ENCODE results near the gene GALNT7. TPM values are rescaled to one million over a fixed set of nuclear protein-coding genes. Genes with fewer than 3 reads are reported as not detected.

GALNT7 gene
- total and polyA plus RNA-seq, 8 donors: 10.7 to 94.5 (median 37.9) TPM

DNA sequence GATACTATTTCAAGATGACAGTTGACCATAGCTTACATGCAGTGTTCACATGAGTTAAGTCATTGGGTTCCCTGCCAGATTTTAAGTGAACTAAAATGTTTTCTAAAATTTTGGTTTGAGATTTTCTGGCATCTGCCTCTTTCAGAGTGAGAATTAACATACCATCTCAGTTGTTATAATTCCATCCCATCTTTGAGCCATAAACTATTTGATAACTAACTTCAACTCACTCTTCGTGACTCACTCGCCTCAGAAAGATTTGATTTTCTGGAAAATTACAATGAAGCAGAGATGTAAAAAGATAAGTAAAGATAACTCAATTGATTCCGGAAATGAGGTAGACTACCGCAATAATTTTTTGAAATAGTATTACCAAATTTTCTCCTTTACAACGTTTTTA is 103.7 kb downstream of the GALNT7 start:
- 82 to 89% (median 84%) methylated on average over 5 of the region's 5 CpGs for WGBS, 5 donors
- intact Hi-C loops (cut with DNase I; ENCODE audit: low total_unique reads): no loop called here

DNA sequence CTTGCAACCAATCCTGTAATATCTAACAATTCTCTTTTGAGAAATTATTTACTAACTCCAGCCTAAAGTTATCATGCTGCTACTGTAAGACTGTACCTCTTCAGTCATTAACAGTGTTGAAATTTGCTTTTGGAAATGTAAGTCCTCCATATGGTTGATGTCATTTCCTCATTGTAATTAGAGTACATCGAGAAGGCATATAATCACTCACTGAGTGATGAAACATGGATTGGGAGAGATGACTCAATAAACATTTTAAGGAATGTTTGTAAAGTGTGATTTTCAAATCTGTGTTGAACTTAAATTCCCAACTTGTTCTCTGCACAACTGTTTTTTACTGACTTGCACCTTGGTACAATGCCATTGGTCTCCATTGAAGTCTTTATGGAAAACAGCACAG is 104.4 kb downstream of the GALNT7 start:
- Histone ChIP-seq H3K4me1 (peaks cover 9 to 38% (median 22%) of the 10 kb centered on the region in 4 donors), H3K27ac (no peak overlapping the region), H3K9me3 (peaks cover 0 to 3% (median 0%) of the 10 kb centered on the region in 4 donors), H3K4me3 (no peak overlapping the region), H3K27me3 (no peaks in the 10 kb centered on the region), H3K36me3 (peaks cover 0 to 8% (median 2%) of the 10 kb centered on the region in 4 donors)
- no peak for DNase-seq
- WGBS, 5 donors: 61 to 79% (median 73%) methylated on average over 1 of the region's 1 CpG
- intact Hi-C loops (cut with DNase I; ENCODE audit: low total_unique reads): no loop called here
- TF ChIP-seq POLR2A (IDR thresholded peaks at IDR 0.05) (no peak), POLR2AphosphoS5 (IDR thresholded peaks at IDR 0.05) (no peak), EP300 (IDR thresholded peaks at IDR 0.05) (no peak)
- TF ChIP-seq, protein P1, sequence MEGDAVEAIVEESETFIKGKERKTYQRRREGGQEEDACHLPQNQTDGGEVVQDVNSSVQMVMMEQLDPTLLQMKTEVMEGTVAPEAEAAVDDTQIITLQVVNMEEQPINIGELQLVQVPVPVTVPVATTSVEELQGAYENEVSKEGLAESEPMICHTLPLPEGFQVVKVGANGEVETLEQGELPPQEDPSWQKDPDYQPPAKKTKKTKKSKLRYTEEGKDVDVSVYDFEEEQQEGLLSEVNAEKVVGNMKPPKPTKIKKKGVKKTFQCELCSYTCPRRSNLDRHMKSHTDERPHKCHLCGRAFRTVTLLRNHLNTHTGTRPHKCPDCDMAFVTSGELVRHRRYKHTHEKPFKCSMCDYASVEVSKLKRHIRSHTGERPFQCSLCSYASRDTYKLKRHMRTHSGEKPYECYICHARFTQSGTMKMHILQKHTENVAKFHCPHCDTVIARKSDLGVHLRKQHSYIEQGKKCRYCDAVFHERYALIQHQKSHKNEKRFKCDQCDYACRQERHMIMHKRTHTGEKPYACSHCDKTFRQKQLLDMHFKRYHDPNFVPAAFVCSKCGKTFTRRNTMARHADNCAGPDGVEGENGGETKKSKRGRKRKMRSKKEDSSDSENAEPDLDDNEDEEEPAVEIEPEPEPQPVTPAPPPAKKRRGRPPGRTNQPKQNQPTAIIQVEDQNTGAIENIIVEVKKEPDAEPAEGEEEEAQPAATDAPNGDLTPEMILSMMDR (IDR thresholded peaks at IDR 0.05): no peak

More for the DNA sequence above, 103.7 kb downstream of the GALNT7 start:
- no peak overlapping the region for H3K4me3 ChIP-seq
- H3K36me3 ChIP-seq: peaks cover 0 to 8% (median 2%) of the 10 kb centered on the region in 4 donors
- H3K27me3 ChIP-seq: no peaks in the 10 kb centered on the region
- DNase-seq: no peak
- TF ChIP-seq POLR2A (IDR thresholded peaks at IDR 0.05) (no peak), POLR2AphosphoS5 (IDR thresholded peaks at IDR 0.05) (no peak), EP300 (IDR thresholded peaks at IDR 0.05) (no peak)
- TF ChIP-seq, protein P1 (IDR thresholded peaks at IDR 0.05): no peak
- H3K27ac ChIP-seq: no peak overlapping the region
- peaks cover 0 to 3% (median 0%) of the 10 kb centered on the region in 4 donors for H3K9me3 ChIP-seq
- H3K4me1 ChIP-seq: peaks cover 9 to 38% (median 22%) of the 10 kb centered on the region in 4 donors

DNA sequence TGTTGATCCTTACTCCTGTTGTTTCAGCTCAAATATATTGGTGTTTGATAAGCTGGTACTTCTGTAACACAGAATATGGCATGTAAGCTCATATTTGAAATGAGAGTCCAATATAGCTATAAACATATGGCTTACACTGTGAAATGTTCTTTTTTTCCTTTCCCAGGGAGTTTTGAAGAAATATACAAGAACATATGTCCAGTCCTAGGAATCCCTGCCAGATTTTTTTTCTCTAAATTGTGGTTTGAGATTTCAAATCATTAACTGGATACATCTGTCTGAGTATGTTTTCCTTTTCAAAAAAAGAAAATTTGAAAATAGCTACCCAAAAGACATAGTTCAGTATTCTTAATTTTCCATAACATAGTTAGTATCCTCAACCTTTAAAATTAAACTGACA is 105.3 kb downstream of the GALNT7 start:
- Histone ChIP-seq H3K4me3 (no peak overlapping the region), H3K27ac (no peak overlapping the region), H3K9me3 (peaks cover 0 to 3% (median 0%) of the 10 kb centered on the region in 4 donors), H3K36me3 (peaks cover 0 to 8% (median 2%) of the 10 kb centered on the region in 4 donors), H3K4me1 (peaks cover 9 to 38% (median 22%) of the 10 kb centered on the region in 4 donors), H3K27me3 (no peaks in the 10 kb centered on the region)
- TF ChIP-seq POLR2AphosphoS5 (IDR thresholded peaks at IDR 0.05) (no peak), EP300 (IDR thresholded peaks at IDR 0.05) (no peak), POLR2A (IDR thresholded peaks at IDR 0.05) (no peak)
- TF ChIP-seq, protein P1 (IDR thresholded peaks at IDR 0.05): no peak
- intact Hi-C loops (cut with DNase I; ENCODE audit: low total_unique reads): no loop called here
- DNase-seq: peak in 1 of 2 donors; percentile 34

DNA sequence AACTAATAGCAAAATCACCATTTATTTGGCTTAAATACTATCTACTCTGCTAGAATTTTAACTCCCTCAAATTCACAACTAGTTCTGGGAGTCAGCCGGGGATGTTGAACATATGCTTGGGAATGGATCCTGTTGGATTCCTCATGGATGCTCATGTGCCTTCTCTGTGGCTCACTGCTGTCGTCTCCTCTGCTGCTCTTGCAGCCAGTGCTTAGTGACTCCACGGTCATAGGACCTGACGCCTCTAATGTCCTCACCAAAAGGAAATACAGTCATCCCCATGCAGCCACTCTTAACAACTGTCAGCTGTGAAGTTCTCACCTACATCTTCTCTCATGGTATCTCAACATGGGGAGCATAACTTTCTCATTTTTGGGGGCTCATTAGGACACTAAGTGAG is 106.1 kb downstream of the GALNT7 start:
- TF ChIP-seq POLR2AphosphoS5 (IDR thresholded peaks at IDR 0.05): no peak
- TF ChIP-seq, protein P1 (IDR thresholded peaks at IDR 0.05): no peak
- no peak for TF ChIP-seq POLR2A (IDR thresholded peaks at IDR 0.05)
- no peak for TF ChIP-seq EP300 (IDR thresholded peaks at IDR 0.05)
- H3K27me3 ChIP-seq: no peaks in the 10 kb centered on the region
- no peak overlapping the region for H3K27ac ChIP-seq
- peaks cover 9 to 31% (median 20%) of the 10 kb centered on the region in 4 donors for H3K4me1 ChIP-seq
- H3K36me3 ChIP-seq: peaks cover 0 to 8% (median 2%) of the 10 kb centered on the region in 4 donors
- peaks cover 0 to 3% (median 0%) of the 10 kb centered on the region in 4 donors for H3K9me3 ChIP-seq
- WGBS, 5 donors: 97 to 100% (median 98%) methylated on average over 4 of the region's 4 CpGs
- H3K4me3 ChIP-seq: no peak overlapping the region
- DNase-seq: no peak
- intact Hi-C loops (cut with DNase I; ENCODE audit: low total_unique reads): no loop called here
